GM21360 (cell line): Measurements from ENCODE around the gene ABL1.
"Not testable (repeated sequence)": the region's sequence is repeated elsewhere in the genome, so short reads cannot be mapped to it uniquely, and the experiment has no call there.

Experiments used
- ATAC-seq: cut with Tn5 transposase; IDR thresholded peaks from one replicate; pipeline ENCODE4 v1.9.1; 2021; ENCODE audit warnings: mild to moderate bottlenecking, moderate library complexity; ENCODE audit not compliant: unreplicated experiment

Gene ABL1

GRCh38 chr9:130900701-130901497, 65.8 kb downstream of the ABL1 start:
- ATAC-seq: no peak

GRCh38 chr9:130901498-130902203, 66.6 kb downstream of the ABL1 start:
- no peak for ATAC-seq

- ATAC-seq: no peak
Observed at GRCh38 chr9:130902204-130903185, 67.4 kb downstream of the ABL1 start.

- no peak for ATAC-seq
Observed at GRCh38 chr9:130903194-130904069, 68.4 kb downstream of the ABL1 start.

GRCh38 chr9:130904070-130905044, 69.3 kb downstream of the ABL1 start:
- no peak for ATAC-seq

GRCh38 chr9:130905125-130905901, 70.3 kb downstream of the ABL1 start:
- no peak for ATAC-seq

GRCh38 chr9:130905902-130906734, 71.1 kb downstream of the ABL1 start:
- ATAC-seq: no peak

- no peak for ATAC-seq
Observed at GRCh38 chr9:130906735-130907416, 71.8 kb downstream of the ABL1 start.

GRCh38 chr9:130908146-130908877, 73.3 kb downstream of the ABL1 start:
- ATAC-seq: no peak

- no peak for ATAC-seq
Observed at GRCh38 chr9:130908878-130909355, 73.9 kb downstream of the ABL1 start.

- ATAC-seq: not testable (repeated sequence)
Observed at GRCh38 chr9:130910041-130910440, 75.0 kb downstream of the ABL1 start.

- ATAC-seq: not testable (repeated sequence)
Observed at GRCh38 chr9:130910670-130911069, 75.6 kb downstream of the ABL1 start.

GRCh38 chr9:130911254-130912049, 76.4 kb downstream of the ABL1 start:
- no peak for ATAC-seq

GRCh38 chr9:130912932-130913598, 78.0 kb downstream of the ABL1 start:
- no peak for ATAC-seq
